Measurements from ENCODE around the gene ZNF92.
"Not testable (repeated sequence)": the region's sequence is repeated elsewhere in the genome, so short reads cannot be mapped to it uniquely, and the experiment has no call there.

Gene ZNF92

DNA sequence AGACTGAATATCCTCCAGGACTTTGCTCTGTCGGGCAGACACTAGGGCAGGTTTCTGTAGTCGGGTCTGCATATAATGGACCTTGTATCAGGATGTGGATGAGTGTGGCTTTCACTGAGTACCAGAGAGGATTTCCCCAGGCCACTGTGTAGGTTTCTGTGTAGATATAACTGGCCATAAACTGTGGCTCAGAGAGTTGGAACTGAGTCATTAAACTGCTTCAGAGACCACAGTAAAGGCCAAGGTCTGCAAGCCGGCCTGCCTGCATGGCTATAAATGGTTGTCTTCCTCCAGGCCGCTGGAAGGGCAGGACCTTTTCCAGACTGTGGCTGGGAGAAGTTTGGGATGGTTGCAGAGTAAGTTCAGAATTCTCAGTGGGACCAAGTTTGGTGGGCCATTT lies 16.9 kb downstream of the ZNF92 start:
- no peak for DNase-seq
- peaks cover 0 to 33% (median 13%) of the 10 kb centered on the region in 5 experiments for H3K9me3 ChIP-seq (ENCODE audit: control extremely low read depth in 1 of 5, control insufficient read depth in 4 of 5, insufficient read depth in 2 of 5, low read depth in 1 of 5, low read length in 4 of 5)
- 100% methylated on average over 2 of the region's 4 CpGs for WGBS (ENCODE audit: insufficient coverage)
- no peak overlapping the region for H3K4me3 ChIP-seq (ENCODE audit: control insufficient read depth in 1 of 7, extremely low read depth in 1 of 7, insufficient read depth in 4 of 7, low read depth in 2 of 7, low read length in 6 of 7)
- ChIA-PET CTCF (no interaction called here), POLR2A (no interaction called here)
- H3K4me1 ChIP-seq (ENCODE audit: control extremely low read depth in 1 of 4, control insufficient read depth in 4 of 4, insufficient read depth in 4 of 4, low read length in 3 of 4) = no peaks in the 10 kb centered on the region
- H3K36me3 ChIP-seq (ENCODE audit: control insufficient read depth in 4 of 4, insufficient read depth in 4 of 4, low read length in 3 of 4) = peaks cover 16 to 84% (median 29%) of the 10 kb centered on the region in 4 experiments
- H3K27ac ChIP-seq (ENCODE audit: insufficient read depth in 1 of 2, low read depth in 1 of 2, low read length in 2 of 2, poor library complexity in 1 of 2, severe bottlenecking in 2 of 2) = no peak overlapping the region
- H3K27me3 ChIP-seq (replicated peaks in 2 of 5; ENCODE audit: control insufficient read depth in 4 of 5, insufficient read depth in 5 of 5, low read length in 4 of 5) = no peaks in the 10 kb centered on the region

DNA sequence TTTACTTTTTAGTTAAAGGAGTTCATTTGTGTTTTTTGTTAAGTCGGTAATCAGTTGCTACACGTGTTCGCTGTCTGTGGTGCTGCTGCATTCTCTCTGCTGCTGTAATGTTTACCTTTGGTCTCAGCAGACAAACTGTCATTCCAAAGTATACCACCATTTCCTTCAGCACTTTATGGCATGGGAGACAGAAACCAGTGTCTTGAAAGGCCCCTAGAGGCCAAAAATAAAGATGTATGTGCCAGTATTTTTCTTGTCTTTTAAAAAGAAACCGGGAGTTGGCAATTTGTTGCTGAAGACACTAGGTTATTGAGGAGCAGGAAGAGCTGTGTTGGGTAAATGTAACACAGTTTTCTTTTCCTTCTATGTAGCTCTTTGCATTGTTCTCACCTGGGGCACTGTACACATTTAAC lies 24.1 kb downstream of the ZNF92 start:
- ChIA-PET POLR2A (no interaction called here), CTCF (interaction anchor here (1.0 kb wide), 1 partner anchor 19 kb away, joined by 3 read pairs; no protein-coding TSS in a partner anchor)
- 90% methylated on average over 2 of the region's 4 CpGs for WGBS (ENCODE audit: insufficient coverage)
- no peak overlapping the region for H3K4me3 ChIP-seq (ENCODE audit: control insufficient read depth in 1 of 7, extremely low read depth in 1 of 7, insufficient read depth in 4 of 7, low read depth in 2 of 7, low read length in 6 of 7)
- no peak overlapping the region for H3K27ac ChIP-seq (ENCODE audit: insufficient read depth in 1 of 2, low read depth in 1 of 2, low read length in 2 of 2, poor library complexity in 1 of 2, severe bottlenecking in 2 of 2)
- H3K27me3 ChIP-seq (replicated peaks in 2 of 5; ENCODE audit: control insufficient read depth in 4 of 5, insufficient read depth in 5 of 5, low read length in 4 of 5) = no peaks in the 10 kb centered on the region
- no peak for DNase-seq
- H3K36me3 ChIP-seq (ENCODE audit: control insufficient read depth in 4 of 4, insufficient read depth in 4 of 4, low read length in 3 of 4) = peaks cover 28 to 80% (median 38%) of the 10 kb centered on the region in 4 experiments
- no peaks in the 10 kb centered on the region for H3K4me1 ChIP-seq (ENCODE audit: control extremely low read depth in 1 of 4, control insufficient read depth in 4 of 4, insufficient read depth in 4 of 4, low read length in 3 of 4)
- peaks cover 8 to 53% (median 13%) of the 10 kb centered on the region in 5 experiments for H3K9me3 ChIP-seq (ENCODE audit: control extremely low read depth in 1 of 5, control insufficient read depth in 4 of 5, insufficient read depth in 2 of 5, low read depth in 1 of 5, low read length in 4 of 5)

DNA sequence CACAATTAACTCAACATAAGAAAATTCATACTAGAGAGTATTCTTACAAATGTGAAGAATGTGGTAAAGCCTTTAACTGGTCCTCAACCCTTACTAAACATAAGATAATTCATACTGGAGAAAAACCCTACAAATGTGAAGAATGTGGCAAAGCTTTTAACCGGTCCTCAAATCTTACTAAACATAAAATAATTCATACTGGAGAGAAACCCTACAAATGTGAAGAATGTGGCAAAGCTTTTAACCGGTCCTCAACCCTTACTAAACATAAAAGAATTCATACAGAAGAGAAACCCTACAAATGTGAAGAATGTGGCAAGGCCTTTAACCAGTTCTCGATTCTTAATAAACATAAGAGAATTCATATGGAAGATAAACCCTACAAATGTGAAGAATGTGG lies 25.0 kb downstream of the ZNF92 start:
- H3K27me3 ChIP-seq (replicated peaks in 2 of 5; ENCODE audit: control insufficient read depth in 4 of 5, insufficient read depth in 5 of 5, low read length in 4 of 5); H3K27ac ChIP-seq (ENCODE audit: insufficient read depth in 1 of 2, low read depth in 1 of 2, low read length in 2 of 2, poor library complexity in 1 of 2, severe bottlenecking in 2 of 2); H3K4me1 ChIP-seq (ENCODE audit: control extremely low read depth in 1 of 4, control insufficient read depth in 4 of 4, insufficient read depth in 4 of 4, low read length in 3 of 4); H3K4me3 ChIP-seq (ENCODE audit: control insufficient read depth in 1 of 7, extremely low read depth in 1 of 7, insufficient read depth in 4 of 7, low read depth in 2 of 7, low read length in 6 of 7); POLR2A ChIA-PET; CTCF ChIA-PET; DNase-seq: not testable (repeated sequence)
- Histone ChIP-seq H3K36me3 (ENCODE audit: control insufficient read depth in 4 of 4, insufficient read depth in 4 of 4, low read length in 3 of 4) (peaks cover 27 to 71% (median 34%) of the 10 kb centered on the region in 4 experiments), H3K9me3 (ENCODE audit: control extremely low read depth in 1 of 5, control insufficient read depth in 4 of 5, insufficient read depth in 2 of 5, low read depth in 1 of 5, low read length in 4 of 5) (peaks cover 8 to 57% (median 17%) of the 10 kb centered on the region in 5 experiments)
- no CpG with 5 or more reads among the region's 3 CpGs for WGBS (ENCODE audit: insufficient coverage)

DNA sequence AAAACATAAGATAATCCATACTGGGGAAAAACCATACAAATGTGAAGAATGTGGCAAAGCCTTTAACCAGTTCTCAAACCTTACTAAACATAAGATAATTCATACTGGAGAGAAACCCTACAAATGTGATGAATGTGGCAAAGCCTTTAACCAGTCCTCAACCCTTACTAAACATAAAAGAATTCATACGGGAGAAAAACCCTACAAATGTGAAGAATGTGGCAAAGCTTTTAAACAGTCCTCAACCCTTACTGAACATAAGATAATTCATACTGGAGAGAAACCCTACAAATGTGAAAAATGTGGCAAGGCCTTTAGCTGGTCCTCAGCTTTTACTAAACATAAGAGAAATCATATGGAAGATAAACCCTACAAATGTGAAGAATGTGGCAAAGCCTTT lies 25.4 kb downstream of the ZNF92 start:
- H3K4me1 ChIP-seq (ENCODE audit: control extremely low read depth in 1 of 4, control insufficient read depth in 4 of 4, insufficient read depth in 4 of 4, low read length in 3 of 4); H3K4me3 ChIP-seq (ENCODE audit: control insufficient read depth in 1 of 7, extremely low read depth in 1 of 7, insufficient read depth in 4 of 7, low read depth in 2 of 7, low read length in 6 of 7); DNase-seq; H3K27me3 ChIP-seq (replicated peaks in 2 of 5; ENCODE audit: control insufficient read depth in 4 of 5, insufficient read depth in 5 of 5, low read length in 4 of 5); H3K27ac ChIP-seq (ENCODE audit: insufficient read depth in 1 of 2, low read depth in 1 of 2, low read length in 2 of 2, poor library complexity in 1 of 2, severe bottlenecking in 2 of 2); POLR2A ChIA-PET; CTCF ChIA-PET: not testable (repeated sequence)
- Histone ChIP-seq H3K9me3 (ENCODE audit: control extremely low read depth in 1 of 5, control insufficient read depth in 4 of 5, insufficient read depth in 2 of 5, low read depth in 1 of 5, low read length in 4 of 5) (peaks cover 11 to 60% (median 21%) of the 10 kb centered on the region in 5 experiments), H3K36me3 (ENCODE audit: control insufficient read depth in 4 of 4, insufficient read depth in 4 of 4, low read length in 3 of 4) (peaks cover 27 to 67% (median 34%) of the 10 kb centered on the region in 4 experiments)
- WGBS (ENCODE audit: insufficient coverage) = no CpG with 5 or more reads among the region's 1 CpG

DNA sequence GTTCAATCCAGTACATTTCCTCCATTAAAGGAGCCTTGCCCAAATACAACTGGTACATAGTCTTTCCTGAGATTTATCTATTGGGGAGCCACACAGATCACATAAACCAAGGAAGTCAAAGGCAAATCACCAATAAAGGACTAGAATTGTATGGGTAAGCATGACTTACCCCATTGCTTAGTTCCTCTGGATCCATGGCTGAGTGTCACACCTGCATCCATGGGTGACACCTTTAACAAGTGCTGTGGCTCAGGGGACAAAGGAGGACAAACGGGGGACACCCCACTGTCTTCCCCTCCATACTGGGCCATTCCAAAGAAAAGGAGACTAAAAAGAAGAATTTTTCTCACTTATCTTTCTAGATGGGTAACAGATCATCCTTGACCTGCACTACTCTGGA lies 30.4 kb downstream of the ZNF92 start:
- POLR2A ChIA-PET = no interaction called here
- CTCF ChIA-PET = no interaction called here

DNA sequence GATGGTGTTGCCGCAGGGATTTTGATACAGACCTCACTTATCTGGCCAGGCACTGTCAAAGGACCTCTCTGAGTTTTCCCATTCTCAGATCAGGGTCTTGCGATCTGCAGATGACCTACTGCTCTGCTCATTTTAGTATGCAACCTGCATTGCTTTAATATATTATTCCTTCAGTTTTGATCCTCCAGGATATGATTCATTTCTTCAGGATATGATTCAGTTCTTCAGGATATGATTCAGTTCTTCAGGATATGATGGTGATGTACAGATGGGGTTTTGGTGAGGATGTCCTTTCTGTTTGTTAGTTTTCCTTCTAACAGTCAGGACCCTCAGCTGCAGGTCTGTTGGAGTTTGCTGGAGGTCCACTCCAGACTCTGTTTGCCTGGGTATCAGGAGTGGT lies 33.1 kb downstream of the ZNF92 start:
- peaks cover 9 to 42% (median 21%) of the 10 kb centered on the region in 5 experiments for H3K9me3 ChIP-seq (ENCODE audit: control extremely low read depth in 1 of 5, control insufficient read depth in 4 of 5, insufficient read depth in 2 of 5, low read depth in 1 of 5, low read length in 4 of 5)
- H3K27me3 ChIP-seq (replicated peaks in 2 of 5; ENCODE audit: control insufficient read depth in 4 of 5, insufficient read depth in 5 of 5, low read length in 4 of 5); H3K27ac ChIP-seq (ENCODE audit: insufficient read depth in 1 of 2, low read depth in 1 of 2, low read length in 2 of 2, poor library complexity in 1 of 2, severe bottlenecking in 2 of 2); DNase-seq; CTCF ChIA-PET; H3K36me3 ChIP-seq (ENCODE audit: control insufficient read depth in 4 of 4, insufficient read depth in 4 of 4, low read length in 3 of 4); POLR2A ChIA-PET; H3K4me1 ChIP-seq (ENCODE audit: control extremely low read depth in 1 of 4, control insufficient read depth in 4 of 4, insufficient read depth in 4 of 4, low read length in 3 of 4); H3K4me3 ChIP-seq (ENCODE audit: control insufficient read depth in 1 of 7, extremely low read depth in 1 of 7, insufficient read depth in 4 of 7, low read depth in 2 of 7, low read length in 6 of 7): not testable (repeated sequence)
- WGBS (ENCODE audit: insufficient coverage) = 100% methylated on average over 2 of the region's 2 CpGs

More for the DNA sequence above, 30.4 kb downstream of the ZNF92 start:
- no CpG with 5 or more reads among the region's 1 CpG for WGBS (ENCODE audit: insufficient coverage)
- Histone ChIP-seq H3K9me3 (ENCODE audit: control extremely low read depth in 1 of 5, control insufficient read depth in 4 of 5, insufficient read depth in 2 of 5, low read depth in 1 of 5, low read length in 4 of 5) (peaks cover 13 to 52% (median 22%) of the 10 kb centered on the region in 5 experiments), H3K27me3 (replicated peaks in 2 of 5; ENCODE audit: control insufficient read depth in 4 of 5, insufficient read depth in 5 of 5, low read length in 4 of 5) (no peaks in the 10 kb centered on the region), H3K27ac (ENCODE audit: insufficient read depth in 1 of 2, low read depth in 1 of 2, low read length in 2 of 2, poor library complexity in 1 of 2, severe bottlenecking in 2 of 2) (no peak overlapping the region), H3K4me1 (ENCODE audit: control extremely low read depth in 1 of 4, control insufficient read depth in 4 of 4, insufficient read depth in 4 of 4, low read length in 3 of 4) (no peaks in the 10 kb centered on the region), H3K36me3 (ENCODE audit: control insufficient read depth in 4 of 4, insufficient read depth in 4 of 4, low read length in 3 of 4) (peaks cover 6 to 23% (median 11%) of the 10 kb centered on the region in 4 experiments), H3K4me3 (ENCODE audit: control insufficient read depth in 1 of 7, extremely low read depth in 1 of 7, insufficient read depth in 4 of 7, low read depth in 2 of 7, low read length in 6 of 7) (peak overlapping the region in 1 of 7 experiments; percentile 7)
- peak in 1 of 3 donors; percentile 13 for DNase-seq

DNA sequence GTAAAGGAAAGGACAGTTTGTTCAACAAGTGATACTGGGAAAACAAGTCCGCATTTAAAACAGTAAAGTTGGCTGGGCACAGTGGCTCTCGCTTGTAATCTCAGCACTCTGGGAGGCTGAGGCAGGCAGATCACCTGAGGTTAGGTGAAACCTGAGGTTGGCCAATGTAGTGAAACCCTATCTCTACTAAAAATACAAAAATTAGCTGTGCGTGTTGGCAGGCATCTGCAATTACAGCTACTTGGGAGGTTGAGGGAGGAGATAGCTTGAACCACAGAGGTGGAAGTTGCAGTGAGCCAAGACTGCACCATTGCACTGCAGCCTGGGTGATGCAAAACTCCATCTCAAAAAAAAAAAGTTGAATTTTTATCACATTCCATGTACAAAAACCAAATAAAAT lies 35.7 kb downstream of the ZNF92 start:
- ChIA-PET POLR2A (no interaction called here), CTCF (no interaction called here)
- Histone ChIP-seq H3K27me3 (replicated peaks in 2 of 5; ENCODE audit: control insufficient read depth in 4 of 5, insufficient read depth in 5 of 5, low read length in 4 of 5) (no peaks in the 10 kb centered on the region), H3K4me1 (ENCODE audit: control extremely low read depth in 1 of 4, control insufficient read depth in 4 of 4, insufficient read depth in 4 of 4, low read length in 3 of 4) (no peaks in the 10 kb centered on the region), H3K27ac (ENCODE audit: insufficient read depth in 1 of 2, low read depth in 1 of 2, low read length in 2 of 2, poor library complexity in 1 of 2, severe bottlenecking in 2 of 2) (no peak overlapping the region), H3K4me3 (ENCODE audit: control insufficient read depth in 1 of 7, extremely low read depth in 1 of 7, insufficient read depth in 4 of 7, low read depth in 2 of 7, low read length in 6 of 7) (no peak overlapping the region), H3K36me3 (ENCODE audit: control insufficient read depth in 4 of 4, insufficient read depth in 4 of 4, low read length in 3 of 4) (no peaks in the 10 kb centered on the region), H3K9me3 (ENCODE audit: control extremely low read depth in 1 of 5, control insufficient read depth in 4 of 5, insufficient read depth in 2 of 5, low read depth in 1 of 5, low read length in 4 of 5) (peaks cover 1 to 23% (median 12%) of the 10 kb centered on the region in 5 experiments)
- WGBS (ENCODE audit: insufficient coverage) = 95% methylated on average over 3 of the region's 3 CpGs
- no peak for DNase-seq

Data from common myeloid progenitor, CD34-positive (primary cell).